Keratinocyte (primary cell): ENCODE results near the gene ACD. TPM values are rescaled to one million over a fixed set of nuclear protein-coding genes. Genes with fewer than 3 reads are reported as not detected.

Experiments used
- DNase-seq: peaks from one replicate; pipeline ENCODE4 v3.0.0-alpha.2; 2011; ENCODE audit warnings: low read depth, missing footprints, low spot score
- FAIRE-seq: peaks from 2 replicates; lab custom pipeline; 2011; peaks lifted over from hg19 to GRCh38; lab: Jason Lieb, UNC
- H2AFZ ChIP-seq: 2 replicates; pipeline ENCODE4 v1.6.0; 2012; ENCODE audit warnings: low read length, control low read depth, inconsistent platforms; ENCODE audit not compliant: control insufficient read depth
- H3K27ac ChIP-seq: 2 replicates; pipeline ENCODE4 v1.5.1; 2011; ENCODE audit warnings: low read length; ENCODE audit not compliant: control insufficient read depth, insufficient read depth
- H3K27me3 ChIP-seq: 3 replicates; pipeline ENCODE4 v1.6.0; 2011; ENCODE audit warnings: low read length; ENCODE audit not compliant: control insufficient read depth, insufficient read depth; ENCODE audit errors: extremely low read depth
- H3K36me3 ChIP-seq, 2 experiments: 2 replicates in 1 of 2; 3 replicates in 1 of 2; pipeline ENCODE4 v1.5.1; 2011; ENCODE audit warnings: low read length in 2 of 2, mild to moderate bottlenecking in 1 of 2; ENCODE audit not compliant: control insufficient read depth in 2 of 2, insufficient read depth in 2 of 2; ENCODE audit errors: extremely low read depth in 1 of 2
- H3K4me1 ChIP-seq: 3 replicates; pipeline ENCODE4 v1.5.1; 2011; ENCODE audit warnings: low read length; ENCODE audit not compliant: control insufficient read depth, insufficient read depth; ENCODE audit errors: extremely low read depth
- H3K4me2 ChIP-seq: 3 replicates; pipeline ENCODE4 v1.6.0; 2011; ENCODE audit warnings: low read depth, low read length; ENCODE audit not compliant: control insufficient read depth, insufficient read depth; ENCODE audit errors: extremely low read depth
- H3K4me3 ChIP-seq, 3 experiments: fragments of 200-600 bp in 1 of 3; sonication (generic) in 1 of 3; 2 replicates in 2 of 3; 3 replicates in 1 of 3; pipeline ENCODE4 v1.5.1; 2011 to 2016; ENCODE audit warnings: low read length in 3 of 3, mild to moderate bottlenecking in 3 of 3, control low read depth in 2 of 3, inconsistent platforms in 1 of 3, low read depth in 1 of 3, mixed read lengths in 1 of 3, mixed run types in 1 of 3, moderate library complexity in 1 of 3; ENCODE audit not compliant: control insufficient read depth in 2 of 3, insufficient read depth in 2 of 3; ENCODE audit errors: extremely low read depth in 1 of 3
- H3K79me2 ChIP-seq: 2 replicates; pipeline ENCODE4 v1.6.0; 2012; ENCODE audit warnings: low read length; ENCODE audit not compliant: control insufficient read depth, insufficient read depth
- H3K9ac ChIP-seq: 3 replicates; pipeline ENCODE4 v1.6.0; 2011; ENCODE audit warnings: low read length; ENCODE audit not compliant: control insufficient read depth, insufficient read depth; ENCODE audit errors: extremely low read depth
- H3K9me1 ChIP-seq: 3 replicates; pipeline ENCODE4 v1.6.0; 2011; ENCODE audit warnings: low read length; ENCODE audit not compliant: control insufficient read depth, insufficient read depth; ENCODE audit errors: extremely low read depth
- H3K9me3 ChIP-seq: 2 replicates; pipeline ENCODE4 v1.5.1; 2012; ENCODE audit warnings: low read depth, low read length; ENCODE audit not compliant: control insufficient read depth
- H4K20me1 ChIP-seq: 3 replicates; pipeline ENCODE4 v1.6.0; 2011; ENCODE audit warnings: low read length; ENCODE audit not compliant: control insufficient read depth, insufficient read depth; ENCODE audit errors: extremely low read depth
- CTCF ChIP-seq, 3 experiments: IDR thresholded peaks in 1 of 3; conservative IDR thresholded peaks in 1 of 3; optimal IDR thresholded peaks in 1 of 3; 2 replicates in 2 of 3; 3 replicates in 1 of 3; pipeline versions ENCODE3 to v1.5.1; 2011; ENCODE audit warnings: low read length in 3 of 3, mild to moderate bottlenecking in 3 of 3, moderate library complexity in 2 of 3, control low read depth in 1 of 3, inconsistent platforms in 1 of 3; ENCODE audit not compliant: insufficient read depth in 2 of 3; ENCODE audit errors: extremely low read depth in 1 of 3
- EZH2 ChIP-seq: IDR thresholded peaks from one replicate; pipeline ENCODE4 v1.6.1; 2012; ENCODE audit warnings: inconsistent platforms, mild to moderate bottlenecking, low read length, moderate library complexity
- dilution Hi-C: fragments of 300-500 bp; cut with MboI; formaldehyde crosslinking; loops from one replicate; pipeline ENCODE4 v1.7.0; 2020; ENCODE audit warnings: low sequenced_read_pairs; ENCODE audit not compliant: extremely low pct_ligation_motif_present
- polyA plus RNA-seq, 5 experiments: library from polyadenylated mRNA; depleted of rRNA in 3 of 5; stranded (reverse) in 3 of 5; stranded (forward) in 1 of 5; unstranded in 1 of 5; fragments of >200 nt; gene quantifications; 1 replicate in 1 of 5; 2 replicates in 3 of 5; 3 replicates in 1 of 5; pipeline versions ENCODE4 v1.2.1 to v1.2.3, GENCODE V29; 2011 to 2012; ENCODE audit warnings: missing spikeins in 2 of 5, low read depth in 1 of 5, low replicate concordance in 1 of 5

ACD gene
- polyA plus RNA-seq, 1 donor (not counting 4 experiments of a cell fraction or from before 2014, with no cell fraction given) = 12.9 TPM

GRCh38 chr16:67632415-67633172, 27.5 kb downstream of the ACD start:
- dilution Hi-C loops = no loop called here
- Histone ChIP-seq H2AFZ (no peak overlapping the region), H3K36me3 (peaks cover 18 to 32% of the 10 kb centered on the region in 2 experiments), H3K4me2 (no peak overlapping the region), H3K27ac (no peak overlapping the region), H3K9ac (no peak overlapping the region), H3K9me1 (no peaks in the 10 kb centered on the region), H3K79me2 (no peaks in the 10 kb centered on the region), H3K9me3 (no peaks in the 10 kb centered on the region), H3K27me3 (no peaks in the 10 kb centered on the region), H3K4me1 (no peaks in the 10 kb centered on the region), H4K20me1 (no peaks in the 10 kb centered on the region), H3K4me3 (no peak overlapping the region)
- TF ChIP-seq CTCF (optimal IDR thresholded peaks at IDR 0.05 in 1 of 3, IDR thresholded peaks at IDR 0.05 in 1 of 3, conservative IDR thresholded peaks at IDR 0.05 in 1 of 3; ENCODE audit: extremely low read depth in 1 of 3, insufficient read depth in 2 of 3, low read length in 3 of 3) (no peak), EZH2 (no peak)
- FAIRE-seq (no peak), DNase-seq (no peak)

GRCh38 chr16:67628216-67628615, 31.8 kb downstream of the ACD start:
- no peaks in the 10 kb centered on the region for H3K9me3 ChIP-seq
- no peak for DNase-seq
- dilution Hi-C loops = no loop called here
- H3K4me2 ChIP-seq = no peak overlapping the region
- no peaks in the 10 kb centered on the region for H3K27me3 ChIP-seq
- no peak overlapping the region for H3K27ac ChIP-seq
- H2AFZ ChIP-seq = no peak overlapping the region
- no peaks in the 10 kb centered on the region for H3K9me1 ChIP-seq
- no peak for TF ChIP-seq EZH2
- TF ChIP-seq CTCF (optimal IDR thresholded peaks at IDR 0.05 in 1 of 3, IDR thresholded peaks at IDR 0.05 in 1 of 3, conservative IDR thresholded peaks at IDR 0.05 in 1 of 3; ENCODE audit: extremely low read depth in 1 of 3, insufficient read depth in 2 of 3, low read length in 3 of 3) = no peak
- no peak overlapping the region for H3K4me3 ChIP-seq
- peaks cover 25 to 30% of the 10 kb centered on the region in 2 experiments for H3K36me3 ChIP-seq
- no peak overlapping the region for H3K9ac ChIP-seq
- peaks cover 2% of the 10 kb centered on the region for H4K20me1 ChIP-seq
- no peaks in the 10 kb centered on the region for H3K4me1 ChIP-seq
- H3K79me2 ChIP-seq = no peaks in the 10 kb centered on the region
- no peak for FAIRE-seq
